Mammary microvascular endothelial cell (primary cell): Measurements from ENCODE around the gene TTBK2. TPM values are rescaled to one million over a fixed set of nuclear protein-coding genes. Genes with fewer than 3 reads are reported as not detected.

ENCODE experiments used
- total RNA-seq: library from RNA; depleted of rRNA; stranded (reverse); fragments of >200 nt; gene quantifications from 2 replicates; pipeline ENCODE4 v1.2.3, GENCODE V29; 2015

The TTBK2 gene
- 5.9 and 6.5 TPM in 2 replicates for total RNA-seq

DNA sequence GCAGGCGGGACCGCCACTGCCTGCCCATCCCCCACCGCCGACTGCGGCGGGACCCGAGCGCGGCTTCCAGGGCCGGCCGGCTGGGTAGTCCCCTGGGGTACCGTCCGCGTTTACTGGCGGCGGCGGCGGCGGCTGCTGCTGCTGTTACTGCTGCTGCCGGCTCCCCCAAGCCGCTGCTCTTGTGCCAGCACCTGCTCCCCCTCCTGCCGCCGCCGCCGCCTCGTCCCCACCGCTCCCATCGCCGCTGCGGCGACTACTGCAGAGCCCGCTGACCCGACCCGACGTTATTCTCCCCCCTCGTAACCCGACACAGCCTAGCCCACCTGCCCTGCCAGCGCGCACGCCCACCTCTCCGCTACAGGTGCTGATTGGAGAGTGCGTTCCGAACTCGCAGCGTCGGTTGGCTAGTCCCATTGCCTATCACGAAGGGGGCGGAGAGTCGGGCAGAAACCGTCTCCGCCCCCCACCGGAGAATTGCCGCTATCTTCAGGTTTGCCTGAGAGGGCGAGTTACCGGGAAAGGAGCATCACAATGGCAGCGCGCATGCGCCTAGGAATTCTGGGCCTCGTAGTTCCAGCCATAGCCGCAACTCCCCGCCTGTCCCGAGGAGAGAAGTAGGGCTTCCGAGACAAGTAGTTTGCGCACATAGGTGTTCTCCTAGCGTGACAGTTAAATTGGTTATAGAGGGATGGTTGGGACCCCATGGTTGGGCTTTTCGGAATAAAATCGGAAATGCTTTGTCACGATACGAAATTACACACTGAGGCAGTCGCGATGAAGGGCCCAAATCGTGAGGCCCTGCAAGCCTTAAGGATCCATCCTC, at the start of gene TTBK2:
Gene TTBK2, minus strand, starts transcription at position 260 of the 823 bp plus-strand sequence. CDS start 42,161 bp downstream, outside the sequence.

DNA sequence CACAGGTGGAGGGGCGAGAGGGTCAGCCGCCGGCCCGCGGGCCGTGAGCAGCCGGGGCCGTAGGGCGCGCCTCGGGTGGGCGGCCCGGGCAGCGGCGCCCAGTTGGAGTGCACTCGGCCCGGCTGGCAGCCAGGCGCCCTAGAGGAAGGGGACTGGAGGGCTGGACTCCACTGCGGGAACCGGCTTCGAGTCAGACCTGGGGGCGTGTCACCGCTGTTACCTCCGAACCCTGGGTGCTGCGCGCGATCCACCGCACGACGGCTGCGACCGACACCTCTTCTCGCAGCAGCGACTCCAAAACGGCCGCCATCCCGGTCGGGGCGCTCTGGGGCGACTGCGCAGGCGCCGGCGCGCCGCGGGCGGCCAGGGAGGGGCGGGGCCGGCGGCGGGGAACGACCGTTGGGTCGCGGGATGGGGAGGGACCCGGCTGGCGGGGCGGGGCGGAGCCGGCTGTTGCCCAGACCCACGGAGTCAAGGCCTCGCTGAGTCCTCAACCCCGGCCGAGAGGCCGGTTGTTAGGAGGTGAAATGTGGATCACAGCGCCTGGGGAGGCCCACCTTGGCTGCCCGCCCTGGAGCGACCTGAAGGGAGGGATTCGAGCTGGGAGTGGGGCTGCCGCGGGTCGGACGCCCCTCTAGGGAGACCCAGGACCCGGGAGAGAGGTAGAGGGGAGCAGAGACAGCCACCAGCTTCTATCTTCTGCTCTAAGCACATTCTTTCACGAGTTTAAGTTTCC, 183.6 kb downstream of the TTBK2 start, which contains the start of gene CDAN1:
Gene CDAN1, minus strand, starts transcription at position 336 of the 736 bp plus-strand sequence. Its CDS starts 26 bp downstream, at position 310.

Other genes with a start within 250 kb of the TTBK2 start
- 10.9 and 11.9 TPM in 2 replicates for gene CDAN1, start 183.7 kb downstream of the TTBK2 start, total RNA-seq
- gene UBR1, start 185.3 kb upstream of the TTBK2 start, total RNA-seq = 20.7 and 21.0 TPM in 2 replicates
- gene TMEM62, start 212.8 kb upstream of the TTBK2 start, total RNA-seq = 18.9 and 20.4 TPM in 2 replicates